Thoracic aorta (tissue), 2 donors: ENCODE measurements around the gene NXPE4. TPM values are rescaled to one million over a fixed set of nuclear protein-coding genes. Genes with fewer than 3 reads are reported as not detected.

Source experiments
- ATAC-seq: fragments of 150-250 bp; one replicate; pipeline ENCODE4 v1.8.0; 2017; ENCODE audit warnings: low read depth; ENCODE audit not compliant: insufficient number of reproducible peaks, low FRiP score
- DNase-seq: peaks from one replicate; pipeline ENCODE4 v3.0.0-alpha.2; 2020; ENCODE audit warnings: low spot score
- H3K27ac ChIP-seq, 2 donors: fragments of 200-600 bp; sonication (generic); 1 replicate in 1 of 2; 2 replicates in 1 of 2; pipeline ENCODE4 v1.5.1; 2016; ENCODE audit warnings: mild to moderate bottlenecking in 2 of 2, moderate library complexity in 2 of 2
- H3K27me3 ChIP-seq: fragments of 200-600 bp; sonication (generic); replicated peaks from 2 replicates; pipeline ENCODE4 v1.6.0; 2016; ENCODE audit warnings: mild to moderate bottlenecking; ENCODE audit not compliant: insufficient read depth
- H3K36me3 ChIP-seq: fragments of 200-600 bp; sonication (generic); one replicate; pipeline ENCODE4 v1.5.1; 2016
- H3K4me1 ChIP-seq, 2 donors: fragments of 200-600 bp; sonication (generic); 1 replicate in 1 of 2; 2 replicates in 1 of 2; pipeline versions ENCODE4 v1.5.1 to v1.6.0; 2016; ENCODE audit warnings: low read depth in 2 of 2, mild to moderate bottlenecking in 1 of 2; ENCODE audit not compliant: control insufficient read depth in 1 of 2
- H3K4me3 ChIP-seq: fragments of 200-600 bp; sonication (generic); 2 replicates; pipeline ENCODE4 v1.5.1; 2016; ENCODE audit warnings: mild to moderate bottlenecking
- H3K9me3 ChIP-seq: fragments of 200-600 bp; sonication (generic); 2 replicates; pipeline ENCODE4 v1.5.1; 2016
- total RNA-seq, 2 donors: library from RNA; depleted of rRNA; stranded (reverse); fragments of >200 nt; gene quantifications; one replicate each; pipeline versions ENCODE4 v1.1.0 to v1.2.3, GENCODE V29; 2016
- TF ChIP-seq, protein P1 (sequence below): fragments of 200-600 bp; sonication (generic); IDR thresholded peaks from one replicate; pipeline ENCODE4 v1.5.1; 2019; ENCODE audit warnings: antibody characterized with exemption

The NXPE4 gene
- total RNA-seq, 2 donors from 2014 or later = not detected

DNA sequence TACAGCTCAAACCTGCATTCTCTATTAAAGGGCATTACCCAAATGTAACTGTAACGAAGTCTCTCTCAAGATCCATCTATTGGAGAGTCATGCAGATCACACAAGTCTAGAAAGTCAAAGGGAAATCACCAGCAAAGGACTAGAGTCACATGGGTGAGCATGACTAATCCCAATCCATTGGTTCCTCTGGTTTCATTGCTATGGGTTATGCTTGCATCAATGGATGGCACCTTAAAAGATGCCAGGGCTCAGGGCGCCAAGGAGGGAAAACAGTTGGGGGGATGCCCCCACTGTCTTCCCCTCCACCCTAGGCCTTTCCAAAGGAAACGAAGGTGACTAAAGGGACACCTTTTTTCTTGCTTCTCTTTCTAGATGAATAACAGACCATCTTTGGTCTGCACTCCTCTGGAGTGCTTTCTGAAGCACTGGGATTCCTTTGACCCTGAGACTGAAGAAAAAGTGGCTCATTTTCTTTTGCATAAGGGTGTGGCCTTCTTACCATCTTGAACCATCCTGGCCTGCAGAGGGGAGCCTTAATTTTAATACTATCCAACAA, 8.1 kb downstream of the NXPE4 start:
- DNase-seq = no peak
- TF ChIP-seq, protein P1, sequence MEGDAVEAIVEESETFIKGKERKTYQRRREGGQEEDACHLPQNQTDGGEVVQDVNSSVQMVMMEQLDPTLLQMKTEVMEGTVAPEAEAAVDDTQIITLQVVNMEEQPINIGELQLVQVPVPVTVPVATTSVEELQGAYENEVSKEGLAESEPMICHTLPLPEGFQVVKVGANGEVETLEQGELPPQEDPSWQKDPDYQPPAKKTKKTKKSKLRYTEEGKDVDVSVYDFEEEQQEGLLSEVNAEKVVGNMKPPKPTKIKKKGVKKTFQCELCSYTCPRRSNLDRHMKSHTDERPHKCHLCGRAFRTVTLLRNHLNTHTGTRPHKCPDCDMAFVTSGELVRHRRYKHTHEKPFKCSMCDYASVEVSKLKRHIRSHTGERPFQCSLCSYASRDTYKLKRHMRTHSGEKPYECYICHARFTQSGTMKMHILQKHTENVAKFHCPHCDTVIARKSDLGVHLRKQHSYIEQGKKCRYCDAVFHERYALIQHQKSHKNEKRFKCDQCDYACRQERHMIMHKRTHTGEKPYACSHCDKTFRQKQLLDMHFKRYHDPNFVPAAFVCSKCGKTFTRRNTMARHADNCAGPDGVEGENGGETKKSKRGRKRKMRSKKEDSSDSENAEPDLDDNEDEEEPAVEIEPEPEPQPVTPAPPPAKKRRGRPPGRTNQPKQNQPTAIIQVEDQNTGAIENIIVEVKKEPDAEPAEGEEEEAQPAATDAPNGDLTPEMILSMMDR = no peak
- ATAC-seq = no peak
- H3K4me1 ChIP-seq = no peaks in the 10 kb centered on the region
- no peak overlapping the region for H3K4me3 ChIP-seq
- no peak overlapping the region for H3K27ac ChIP-seq
- H3K9me3 ChIP-seq = peaks cover 29% of the 10 kb centered on the region
- H3K27me3 ChIP-seq = no peaks in the 10 kb centered on the region
- H3K36me3 ChIP-seq = no peaks in the 10 kb centered on the region

DNA sequence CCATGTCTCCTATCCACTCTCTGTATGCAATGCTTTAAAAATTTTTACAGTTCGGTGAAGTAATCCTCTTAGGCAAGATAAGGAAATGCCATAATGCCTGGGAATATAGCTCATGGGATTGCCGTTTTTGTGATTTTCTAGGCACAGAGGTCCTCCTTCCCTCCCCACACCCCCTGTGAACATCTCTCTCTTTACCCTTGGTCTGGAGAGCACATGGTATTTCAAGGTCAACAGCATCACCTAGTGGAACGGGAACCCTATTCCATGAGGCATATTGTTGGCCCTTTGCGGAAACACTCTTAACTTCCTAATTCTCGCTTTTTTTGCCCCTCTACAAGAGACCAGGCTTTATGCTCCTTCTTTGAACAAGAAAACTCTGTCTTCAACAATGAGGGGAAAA, 8.8 kb downstream of the NXPE4 start:
- TF ChIP-seq, protein P1 = no peak
- Histone ChIP-seq H3K27ac (no peak overlapping the region), H3K27me3 (no peaks in the 10 kb centered on the region), H3K4me3 (no peak overlapping the region), H3K36me3 (no peaks in the 10 kb centered on the region), H3K4me1 (no peaks in the 10 kb centered on the region), H3K9me3 (peaks cover 29% of the 10 kb centered on the region)
- DNase-seq = no peak
- ATAC-seq = no peak

DNA sequence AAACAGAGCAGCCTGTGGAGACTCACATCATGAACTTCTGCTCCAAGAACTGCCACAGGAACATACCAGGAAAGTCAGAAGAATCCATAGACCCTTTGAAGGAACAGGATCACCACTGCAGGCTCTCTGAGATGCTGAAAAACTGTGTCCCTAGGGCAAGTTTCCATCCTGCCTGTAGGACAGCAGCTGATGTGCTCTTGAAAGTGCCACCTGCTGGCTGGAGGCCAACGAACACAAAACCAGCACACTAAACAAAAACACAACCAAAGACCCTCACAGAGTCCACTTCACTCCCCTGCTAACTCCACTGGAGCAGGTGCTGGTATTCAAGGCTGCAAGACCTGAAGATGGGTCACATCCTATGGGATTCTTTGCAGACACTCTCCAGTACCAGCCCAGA, 23.9 kb downstream of the NXPE4 start:
- no peak for ATAC-seq
- H3K4me1 ChIP-seq = no peaks in the 10 kb centered on the region
- no peaks in the 10 kb centered on the region for H3K9me3 ChIP-seq

DNA sequence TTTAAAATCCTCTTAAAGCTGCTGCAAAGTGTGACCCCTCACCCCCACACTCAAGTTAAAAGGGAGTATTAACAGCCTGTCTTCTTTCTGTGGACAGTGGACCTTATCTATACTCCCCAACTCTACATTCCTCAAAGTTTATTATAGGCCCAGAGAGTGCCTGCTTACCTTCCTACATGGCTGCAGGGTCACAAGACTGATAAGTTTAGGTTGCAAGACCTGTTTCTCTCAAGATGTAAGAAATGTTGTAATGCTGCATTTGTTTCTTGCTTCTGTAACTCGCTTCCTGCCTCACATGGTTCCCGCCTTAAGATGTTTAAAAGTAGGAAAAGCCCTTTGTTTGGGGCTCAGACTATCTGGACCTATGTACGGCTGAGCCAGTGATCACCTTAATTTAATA, 25.8 kb downstream of the NXPE4 start:
- DNase-seq (no peak), ATAC-seq (no peak)
- Histone ChIP-seq H3K36me3 (no peaks in the 10 kb centered on the region), H3K4me3 (no peak overlapping the region), H3K27me3 (no peaks in the 10 kb centered on the region), H3K4me1 (no peaks in the 10 kb centered on the region), H3K27ac (no peak overlapping the region), H3K9me3 (no peaks in the 10 kb centered on the region)
- TF ChIP-seq, protein P1 = no peak

More for the DNA sequence above, 23.9 kb downstream of the NXPE4 start:
- Histone ChIP-seq H3K36me3 (no peaks in the 10 kb centered on the region), H3K4me3 (no peak overlapping the region), H3K27ac (no peak overlapping the region), H3K27me3 (no peaks in the 10 kb centered on the region)
- TF ChIP-seq, protein P1 = no peak
- DNase-seq = no peak

DNA sequence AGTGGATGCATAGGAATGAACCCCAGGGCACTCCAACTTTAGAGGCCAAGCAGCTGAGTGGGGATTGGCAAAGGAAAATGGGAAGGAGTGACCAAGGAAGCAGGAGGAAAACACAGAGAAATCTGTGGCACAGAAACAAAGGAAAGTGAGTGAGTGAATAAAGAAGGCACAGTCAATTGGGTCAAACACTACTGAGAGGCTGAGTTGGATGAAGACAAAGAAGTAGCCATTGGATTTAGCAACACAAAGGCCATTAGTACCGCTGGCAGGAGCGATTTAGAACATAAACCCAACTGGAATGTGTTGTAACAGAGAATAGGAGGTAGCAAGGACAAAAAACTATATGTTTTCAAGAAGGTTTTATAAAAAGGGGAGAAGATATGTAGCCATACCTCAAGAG, 29.3 kb downstream of the NXPE4 start:
- ATAC-seq = no peak
- no peak for DNase-seq
- Histone ChIP-seq H3K27me3 (no peaks in the 10 kb centered on the region), H3K4me3 (no peak overlapping the region), H3K36me3 (no peaks in the 10 kb centered on the region), H3K4me1 (no peaks in the 10 kb centered on the region), H3K27ac (no peak overlapping the region), H3K9me3 (no peaks in the 10 kb centered on the region)
- TF ChIP-seq, protein P1 = no peak
